ENCODE results near the gene SLC4A5. TPM values are rescaled to one million over a fixed set of nuclear protein-coding genes. Genes with fewer than 3 reads are reported as not detected.

The SLC4A5 gene
- total RNA-seq: 7.2 TPM

- no peak for DNase-seq (ENCODE audit: low spot score)
Measured at GRCh38 chr2:74343316-74343715, at the start of gene SLC4A5. TSS of gene SLC4A5 (minus strand) at chr2:74343416. CDS start at chr2:74315023, 28,393 bp downstream.

GRCh38 chr2:74392449-74392743, 49.2 kb upstream of the SLC4A5 start:
- DNase-seq (ENCODE audit: low spot score): no peak

GRCh38 chr2:74391580-74392448, 48.6 kb upstream of the SLC4A5 start:
- DNase-seq (ENCODE audit: low spot score): peak; percentile 94

- no peak for DNase-seq (ENCODE audit: low spot score)
Measured at GRCh38 chr2:74391209-74391579, 48.0 kb upstream of the SLC4A5 start.

GRCh38 chr2:74390606-74391005, 47.4 kb upstream of the SLC4A5 start:
- DNase-seq (ENCODE audit: low spot score): no peak

GRCh38 chr2:74387346-74387745, 44.1 kb upstream of the SLC4A5 start:
- DNase-seq (ENCODE audit: low spot score): no peak

GRCh38 chr2:74385396-74385795, 42.2 kb upstream of the SLC4A5 start:
- DNase-seq (ENCODE audit: low spot score): no peak

GRCh38 chr2:74384051-74384450, 40.8 kb upstream of the SLC4A5 start:
- no peak for DNase-seq (ENCODE audit: low spot score)

- DNase-seq (ENCODE audit: low spot score): no peak
Measured at GRCh38 chr2:74383254-74383653, 40.0 kb upstream of the SLC4A5 start.

- DNase-seq (ENCODE audit: low spot score): no peak
Measured at GRCh38 chr2:74381751-74382150, 38.5 kb upstream of the SLC4A5 start.

- DNase-seq (ENCODE audit: low spot score): peak; percentile 57
Measured at GRCh38 chr2:74379851-74380789, 36.9 kb upstream of the SLC4A5 start, which contains the start of gene DCTN1. TSS of gene DCTN1 (minus strand) at chr2:74380311. CDS start at chr2:74380037, 274 bp downstream.

GRCh38 chr2:74378007-74378406, 34.8 kb upstream of the SLC4A5 start:
- DNase-seq (ENCODE audit: low spot score): no peak

GRCh38 chr2:74375838-74376237, 32.6 kb upstream of the SLC4A5 start:
- no peak for DNase-seq (ENCODE audit: low spot score)

- DNase-seq (ENCODE audit: low spot score): peak; percentile 53
Measured at GRCh38 chr2:74374509-74375205, 31.4 kb upstream of the SLC4A5 start.

GRCh38 chr2:74373985-74374384, 30.8 kb upstream of the SLC4A5 start:
- no peak for DNase-seq (ENCODE audit: low spot score)

- no peak for DNase-seq (ENCODE audit: low spot score)
Measured at GRCh38 chr2:74373221-74373676, 30.0 kb upstream of the SLC4A5 start.

GRCh38 chr2:74372674-74373073, 29.5 kb upstream of the SLC4A5 start:
- DNase-seq (ENCODE audit: low spot score): no peak

GRCh38 chr2:74371421-74371820, 28.2 kb upstream of the SLC4A5 start:
- no peak for DNase-seq (ENCODE audit: low spot score)

- DNase-seq (ENCODE audit: low spot score): no peak
Measured at GRCh38 chr2:74369976-74370375, 26.8 kb upstream of the SLC4A5 start.

- DNase-seq (ENCODE audit: low spot score): no peak
Measured at GRCh38 chr2:74368499-74368898, 25.3 kb upstream of the SLC4A5 start.

- no peak for DNase-seq (ENCODE audit: low spot score)
Measured at GRCh38 chr2:74367789-74368188, 24.6 kb upstream of the SLC4A5 start.

GRCh38 chr2:74366036-74366435, 22.8 kb upstream of the SLC4A5 start:
- no peak for DNase-seq (ENCODE audit: low spot score)
